Stimulated activated CD8-positive, alpha-beta memory T cell treated with anti-CD3 and anti-CD28 coated beads, Interleukin-12 subunit alpha, Interleukin-12 subunit beta, amount 100 ng/mL, for 1 hour (primary cell): ENCODE measurements around the gene POP7.

Source experiments
- DNase-seq: peaks from one replicate; pipeline ENCODE4 v3.0.0-alpha.2; 2020; ENCODE audit warnings: low read depth

Gene POP7

GRCh38 chr7:100679129-100679926, 26.6 kb upstream of the POP7 start:
- no peak for DNase-seq

- no peak for DNase-seq
These were observed 25.9 kb upstream of the POP7 start for GRCh38 chr7:100679927-100680575.

- DNase-seq = no peak
These were observed 25.2 kb upstream of the POP7 start for GRCh38 chr7:100680576-100681271.

- DNase-seq = no peak
These were observed 24.3 kb upstream of the POP7 start for GRCh38 chr7:100681491-100682227.

- DNase-seq = no peak
These were observed 23.6 kb upstream of the POP7 start for GRCh38 chr7:100682228-100682741.

- DNase-seq = no peak
These were observed 22.8 kb upstream of the POP7 start for GRCh38 chr7:100682991-100683658.

GRCh38 chr7:100683659-100684533, 22.0 kb upstream of the POP7 start:
- DNase-seq = no peak

GRCh38 chr7:100684534-100685042, 21.3 kb upstream of the POP7 start:
- DNase-seq = no peak

GRCh38 chr7:100685049-100685605, 20.8 kb upstream of the POP7 start:
- DNase-seq = no peak

- DNase-seq = no peak
These were observed 20.2 kb upstream of the POP7 start for GRCh38 chr7:100685631-100686145.

GRCh38 chr7:100686201-100686821, 19.6 kb upstream of the POP7 start:
- DNase-seq = no peak

GRCh38 chr7:100686822-100687211, 19.1 kb upstream of the POP7 start:
- no peak for DNase-seq

GRCh38 chr7:100687261-100687660, 18.7 kb upstream of the POP7 start:
- no peak for DNase-seq

GRCh38 chr7:100687751-100688300, 18.1 kb upstream of the POP7 start:
- DNase-seq = no peak

GRCh38 chr7:100688326-100688860, 17.5 kb upstream of the POP7 start:
- no peak for DNase-seq

GRCh38 chr7:100689230-100690135, 16.4 kb upstream of the POP7 start:
- no peak for DNase-seq
